ENCODE measurements around the gene CRADD.

CRADD gene

DNA sequence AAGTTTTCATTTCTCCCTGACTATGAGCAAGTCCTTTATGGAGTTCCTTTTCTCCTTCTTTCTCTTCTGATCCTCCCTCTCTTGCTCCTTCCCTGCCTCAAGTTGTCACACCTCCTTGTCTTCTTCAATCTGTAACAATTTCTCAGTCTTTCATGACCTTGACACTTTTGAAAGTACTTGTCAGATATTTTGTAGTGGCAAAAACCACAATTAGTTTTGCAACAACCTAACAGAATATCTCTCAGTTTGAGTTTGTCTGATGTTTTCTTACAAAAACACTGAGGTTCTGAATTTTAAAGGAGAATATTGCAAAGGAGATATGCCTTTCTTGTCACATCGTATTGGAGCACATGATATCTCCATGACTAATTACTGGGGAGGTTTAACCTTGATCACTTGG is 4.1 kb upstream of the CRADD start:
- no peak for DNase-seq

DNA sequence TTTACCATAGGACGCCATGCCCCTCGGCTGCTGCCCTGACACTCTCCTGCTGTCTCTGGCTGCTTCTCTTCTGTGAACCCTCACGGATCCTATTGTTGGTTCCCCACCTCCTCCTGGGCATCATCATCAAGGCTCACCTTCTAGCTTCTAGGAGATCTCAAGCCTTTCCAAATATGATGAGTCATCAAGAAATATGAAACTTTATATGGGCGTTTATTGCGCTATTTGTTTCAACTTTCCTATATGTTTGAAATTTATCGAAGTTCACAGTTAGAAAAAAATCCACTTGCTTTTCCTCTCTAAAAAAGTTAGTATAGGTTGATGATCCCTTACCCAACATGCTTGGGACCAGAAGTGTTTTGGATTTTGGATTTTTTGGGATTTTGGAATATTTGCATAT is 2.8 kb upstream of the CRADD start:
- no peak for DNase-seq

DNA sequence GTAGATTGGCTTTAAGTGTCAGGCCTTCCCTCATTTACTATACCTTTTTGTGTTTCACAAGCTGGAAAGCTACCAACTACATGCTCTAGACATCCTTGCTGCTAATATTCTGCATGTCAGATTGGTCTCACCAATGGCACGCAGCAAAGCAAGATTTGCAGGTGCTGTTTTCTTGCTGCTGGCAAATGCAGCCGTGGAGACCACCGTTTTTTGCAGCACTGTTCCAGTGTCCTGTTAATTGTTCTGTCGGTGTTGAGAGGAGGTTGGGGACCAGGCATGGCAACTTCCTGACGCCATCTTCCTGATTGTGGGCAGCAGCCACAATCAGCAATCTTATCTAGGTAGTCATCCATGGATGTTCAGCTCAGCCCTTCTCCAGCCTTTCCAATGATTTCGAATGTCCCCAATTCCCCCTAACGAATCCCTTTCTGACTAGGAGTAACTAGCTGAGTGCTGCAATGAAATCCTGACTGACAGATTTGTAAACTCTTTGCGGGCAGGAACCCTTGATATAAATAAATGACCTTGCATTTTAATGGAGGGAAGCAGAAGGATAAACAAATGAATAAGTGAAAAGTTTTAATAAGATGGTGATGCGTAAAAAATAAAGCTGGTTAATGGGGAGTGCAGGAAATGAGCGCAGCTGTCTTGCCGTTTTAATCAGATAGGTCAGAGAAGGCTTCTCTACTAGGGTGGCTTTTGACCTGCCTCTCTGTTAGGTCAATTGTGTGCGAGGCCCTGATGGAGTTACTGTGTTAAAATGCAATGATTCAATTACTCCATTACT is 574 bp upstream of the CRADD start:
- peak; percentile 5 for DNase-seq

DNA sequence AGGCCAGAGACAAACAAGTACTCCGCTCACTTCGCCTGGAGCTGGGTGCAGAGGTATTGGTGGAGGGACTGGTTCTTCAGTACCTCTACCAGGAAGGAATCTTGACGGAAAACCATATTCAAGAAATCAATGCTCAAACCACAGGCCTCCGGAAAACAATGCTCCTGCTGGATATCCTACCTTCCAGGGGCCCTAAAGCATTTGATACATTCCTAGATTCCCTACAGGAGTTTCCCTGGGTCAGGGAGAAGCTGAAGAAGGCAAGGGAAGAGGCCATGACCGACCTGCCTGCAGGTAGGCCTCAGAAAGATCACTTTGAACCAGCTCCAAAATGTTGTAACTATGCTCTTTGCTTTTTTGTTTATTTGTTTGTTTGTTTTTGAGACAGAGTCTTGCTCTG is 1.6 kb downstream of the CRADD start:
- no peak for DNase-seq

DNA sequence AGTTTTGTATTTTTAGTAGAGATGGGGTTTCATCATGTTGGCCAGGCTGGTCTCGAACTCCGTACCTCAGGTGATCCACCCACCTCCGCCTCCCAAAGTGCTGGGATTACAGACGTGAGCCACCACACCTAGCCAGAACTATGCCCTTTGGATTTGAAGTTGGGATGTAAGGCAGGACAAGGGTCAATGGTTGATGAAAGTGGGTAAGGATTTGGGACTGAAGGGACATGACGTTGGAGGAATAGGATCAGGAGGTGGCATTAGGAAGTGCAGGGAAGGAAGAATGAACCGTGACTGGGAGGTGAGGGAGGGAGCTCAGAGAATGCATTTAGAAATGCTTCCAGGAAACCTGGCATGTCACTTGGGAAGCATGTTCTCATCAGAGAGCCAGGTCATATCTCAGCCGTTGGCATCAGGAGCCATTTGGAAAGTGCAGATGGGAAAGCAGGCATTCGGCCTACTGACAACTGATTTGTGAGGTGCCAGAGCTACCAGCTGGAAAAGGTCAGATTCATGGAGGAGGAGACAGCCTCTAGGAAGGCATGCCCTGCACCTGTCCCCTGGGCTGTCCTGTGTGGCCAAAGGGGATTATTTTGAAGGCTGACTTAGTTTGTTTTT is 2.2 kb downstream of the CRADD start:
- no peak for DNase-seq

DNA sequence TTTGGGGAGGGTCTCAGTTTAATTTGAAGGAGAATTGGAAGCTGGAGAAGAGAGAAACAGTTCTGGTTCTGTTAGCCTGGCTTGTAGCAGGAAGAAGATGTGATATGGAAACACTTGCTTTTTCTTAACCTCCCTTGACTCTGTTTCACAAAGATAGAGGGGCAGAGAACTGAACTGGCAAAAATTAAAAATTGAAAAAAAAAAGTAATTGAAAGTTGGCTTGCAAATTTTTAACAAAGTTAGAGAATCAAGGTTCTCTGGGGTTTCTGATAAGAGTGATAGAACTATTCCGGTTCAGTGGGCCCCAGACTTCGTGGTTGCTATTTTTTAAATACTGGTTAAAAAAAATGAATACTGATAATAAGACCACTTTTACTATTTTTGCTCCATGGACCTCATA is 2.8 kb downstream of the CRADD start:
- DNase-seq = no peak

DNA sequence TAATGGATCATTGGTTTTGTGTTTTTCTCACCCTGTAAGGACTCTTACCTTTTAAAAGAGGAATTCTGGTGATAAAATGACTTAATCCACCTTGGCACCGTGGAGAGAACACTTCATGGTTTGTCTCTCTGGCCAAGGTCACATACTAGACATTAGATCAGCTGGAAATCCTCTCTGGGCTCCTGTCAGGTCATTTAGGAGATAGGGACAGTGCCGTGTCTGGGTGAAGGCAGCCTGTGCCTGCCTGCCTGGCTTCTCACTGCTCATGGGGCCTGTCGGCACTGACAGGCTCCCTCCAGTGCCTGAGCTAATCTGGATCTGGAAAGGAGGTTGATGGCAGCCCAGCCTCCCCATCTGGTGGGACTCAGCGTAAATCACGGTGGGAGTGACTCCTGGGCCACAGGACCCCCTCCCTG is 5.7 kb downstream of the CRADD start:
- no peak for DNase-seq

DNA sequence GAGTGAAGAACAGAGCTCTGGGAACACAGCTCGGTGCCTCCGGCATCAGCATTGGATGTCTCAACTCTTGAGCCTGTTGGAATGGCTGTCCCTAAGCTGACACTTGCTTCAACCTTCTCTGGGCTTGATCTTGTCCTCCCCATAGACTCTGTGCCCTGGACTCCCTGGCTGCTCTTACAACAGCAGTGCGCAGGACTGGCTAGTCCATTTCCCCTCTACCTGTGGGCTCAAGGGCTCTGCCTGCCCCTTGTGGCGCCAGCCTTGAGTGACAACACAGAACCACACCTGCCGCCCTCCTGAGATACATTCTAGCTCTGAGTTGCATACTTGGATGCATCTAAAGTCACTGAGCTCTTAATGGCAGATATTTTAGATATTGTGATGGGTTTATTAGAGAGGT is 6.2 kb downstream of the CRADD start:
- no peak for DNase-seq

DNA sequence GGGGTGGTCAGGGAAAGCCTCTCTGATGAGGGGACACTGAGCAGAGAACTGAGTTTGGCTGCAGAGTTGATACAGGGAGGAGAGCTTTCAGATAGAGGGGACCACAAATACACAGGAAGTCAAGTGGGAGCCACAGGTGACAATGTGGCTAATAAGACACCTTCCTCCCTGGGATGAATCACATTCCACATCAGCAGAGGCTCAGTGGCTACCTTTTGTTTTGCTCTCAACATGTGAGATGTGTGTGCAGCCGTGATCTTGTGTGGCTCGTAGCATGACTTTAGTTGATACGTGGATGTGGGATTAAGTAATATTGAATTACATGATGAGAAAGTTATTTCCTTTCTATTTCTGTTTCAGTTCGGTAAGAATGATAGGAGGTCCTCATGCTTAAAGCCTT is 7.5 kb downstream of the CRADD start:
- no peak for DNase-seq

DNA sequence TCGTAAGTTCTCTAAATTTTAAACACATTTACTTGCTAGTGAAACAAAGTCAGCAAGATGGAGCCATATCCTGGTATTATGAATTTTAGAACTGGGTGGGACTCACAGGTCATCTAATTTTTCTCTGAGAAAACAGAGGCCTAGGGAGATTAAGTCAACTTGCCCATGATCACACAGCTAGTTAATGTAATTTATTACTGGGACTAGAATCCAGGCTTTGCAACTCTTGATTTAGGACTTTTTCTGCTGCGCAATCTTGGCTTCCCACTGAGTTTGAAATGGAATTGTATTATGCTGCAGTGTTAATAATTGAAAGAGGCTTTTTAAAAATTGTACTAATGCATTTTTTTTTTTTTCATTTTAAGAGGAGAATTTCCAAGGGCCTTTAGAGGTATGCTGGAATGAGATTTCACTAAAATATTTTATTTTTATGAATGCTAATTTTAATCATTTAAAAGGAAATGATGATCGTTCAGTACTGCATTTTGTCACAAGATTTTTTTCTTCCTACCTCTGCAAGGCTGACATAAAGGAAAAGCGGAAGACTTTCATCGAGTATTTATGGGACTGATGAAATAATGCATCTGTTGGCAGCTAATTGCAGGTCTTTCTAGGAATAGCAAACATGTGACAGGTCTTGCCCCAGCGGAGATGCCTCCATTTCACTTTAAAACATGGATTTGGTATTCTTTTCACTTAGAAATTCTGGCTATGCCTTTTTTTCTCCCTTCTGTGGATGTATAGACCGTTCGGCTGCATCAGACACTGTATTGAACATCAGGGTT is 9.6 kb downstream of the CRADD start:
- no peak for DNase-seq

DNA sequence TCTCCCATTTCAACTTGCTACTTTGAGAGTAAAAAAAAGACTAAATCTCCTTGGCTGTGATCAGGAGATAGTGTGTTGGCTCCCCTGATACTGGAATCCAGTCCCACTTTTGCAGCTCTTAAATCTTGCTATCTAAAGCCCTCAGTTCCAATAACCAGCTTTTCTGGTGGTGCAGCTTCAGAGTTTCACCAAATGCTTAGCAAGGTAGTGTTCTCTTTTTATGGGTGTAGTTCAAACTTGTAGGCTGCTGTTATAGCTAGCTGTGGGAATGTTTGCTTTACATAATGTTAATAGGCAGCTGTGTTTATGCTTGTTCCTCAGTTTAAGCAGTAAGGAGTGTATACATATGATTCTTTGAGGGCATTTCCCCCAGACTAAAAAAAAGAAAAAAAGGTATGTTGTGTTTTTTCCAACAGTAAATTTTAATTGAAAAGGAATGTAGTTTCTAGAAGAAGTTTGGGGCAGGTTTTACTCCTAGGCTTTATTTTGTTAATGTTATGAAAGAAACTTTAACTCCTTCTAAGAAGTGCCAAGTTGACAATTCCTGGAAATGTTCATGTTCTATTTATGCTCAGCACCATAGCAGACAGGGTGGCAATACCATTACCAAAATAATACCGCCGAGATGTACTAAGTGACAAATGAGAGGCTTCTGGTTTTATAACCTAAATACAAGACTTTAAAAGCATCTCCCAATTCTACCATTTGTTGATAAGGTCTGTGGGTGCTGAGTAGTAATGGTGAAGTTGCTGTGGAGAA is 12.1 kb downstream of the CRADD start:
- no peak for DNase-seq

DNA sequence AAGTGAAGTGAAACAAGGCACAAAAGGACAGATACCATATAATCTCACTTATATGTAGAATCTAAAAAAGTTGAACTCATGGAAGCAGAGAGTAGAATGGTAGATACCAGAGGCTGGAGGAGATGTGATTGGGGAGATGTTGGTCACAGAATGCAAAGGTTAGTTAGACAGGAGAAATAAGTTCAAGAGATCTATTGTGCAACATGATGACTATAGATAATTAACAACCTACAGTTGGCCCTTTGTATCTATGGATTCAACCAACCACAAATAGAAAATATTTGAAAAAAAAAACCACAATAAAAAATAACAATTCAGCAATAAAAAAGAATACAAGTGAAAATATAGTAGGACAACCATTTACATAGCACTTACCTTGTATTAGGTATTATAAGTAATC is 19.3 kb downstream of the CRADD start:
- DNase-seq = no peak

DNA sequence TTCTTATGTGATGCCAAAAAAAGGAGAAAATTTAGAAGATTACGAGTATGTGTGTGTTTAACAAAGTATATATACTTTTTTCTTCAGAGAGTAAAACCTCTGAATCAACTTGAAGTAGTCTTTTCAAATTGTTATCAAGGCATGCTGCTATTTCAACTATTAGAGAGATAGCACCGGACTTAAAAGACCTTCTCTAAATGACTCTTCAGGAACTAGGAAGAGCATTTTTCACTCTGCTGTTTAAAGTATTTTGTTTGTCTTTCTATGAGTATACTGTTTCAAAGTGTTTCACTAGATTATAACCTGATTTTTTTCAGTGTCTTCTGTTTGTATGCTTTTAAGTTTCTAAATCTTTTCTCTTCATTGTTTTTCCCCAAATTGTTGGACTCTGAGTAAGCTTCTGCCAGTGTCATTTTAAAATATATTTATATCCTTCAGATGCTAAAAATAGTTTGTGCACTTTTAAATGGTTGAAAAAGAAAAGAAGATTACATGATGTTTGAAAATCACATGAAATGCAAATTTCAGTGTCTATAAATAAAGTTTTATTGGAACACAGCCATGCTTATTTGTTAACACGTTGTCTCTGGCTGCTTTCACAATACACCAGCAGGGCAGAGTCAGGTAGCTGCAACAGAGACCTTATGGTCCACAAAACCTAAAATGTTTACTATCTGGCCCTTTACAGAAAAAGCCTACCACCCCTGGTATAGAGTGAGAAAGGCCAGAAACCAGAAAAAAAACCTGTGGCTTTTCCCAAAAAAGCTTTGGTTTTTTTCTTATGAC is 21.3 kb downstream of the CRADD start:
- peak; percentile 36 for DNase-seq

DNA sequence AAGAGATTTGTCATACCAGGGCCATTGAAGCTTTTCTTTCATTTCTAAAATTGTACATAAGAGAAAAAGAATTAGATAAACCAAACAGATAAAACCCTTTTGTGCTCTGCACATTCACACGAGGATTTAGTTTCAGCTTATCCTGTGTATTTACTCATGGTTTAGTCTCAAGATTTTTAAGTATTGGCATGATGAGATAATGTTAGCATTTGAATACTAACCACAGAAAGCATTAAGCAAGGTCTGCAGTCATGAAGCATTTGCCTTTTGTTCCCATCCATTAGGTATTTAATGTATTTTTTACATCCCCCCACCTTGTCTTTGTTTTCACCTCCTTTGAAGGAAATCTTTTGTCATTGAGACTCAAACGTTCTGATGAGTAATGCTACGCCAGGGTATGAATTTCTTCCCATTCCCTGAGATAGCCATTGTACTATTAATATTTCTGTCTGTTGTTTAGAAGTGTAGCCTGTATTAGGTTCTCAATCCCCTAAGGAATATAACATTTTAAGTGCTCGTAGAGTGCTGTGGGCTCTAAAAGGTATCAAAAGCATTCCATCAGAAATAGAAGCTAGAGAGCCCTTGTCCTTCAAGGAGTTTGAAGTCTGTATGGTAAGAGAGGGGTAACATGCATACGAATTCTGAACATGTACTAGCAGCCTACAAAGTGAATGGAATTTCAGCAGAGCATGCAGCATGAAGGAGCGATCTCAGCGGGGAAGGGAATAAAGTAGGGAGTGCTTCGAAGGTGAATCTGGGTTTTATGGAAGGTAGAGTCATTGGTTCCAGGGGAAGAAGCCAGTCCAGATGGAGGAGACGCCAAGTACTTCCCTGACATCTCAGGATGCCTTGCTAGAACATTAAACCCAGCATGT is 22.3 kb downstream of the CRADD start:
- DNase-seq = peak; percentile 77

DNA sequence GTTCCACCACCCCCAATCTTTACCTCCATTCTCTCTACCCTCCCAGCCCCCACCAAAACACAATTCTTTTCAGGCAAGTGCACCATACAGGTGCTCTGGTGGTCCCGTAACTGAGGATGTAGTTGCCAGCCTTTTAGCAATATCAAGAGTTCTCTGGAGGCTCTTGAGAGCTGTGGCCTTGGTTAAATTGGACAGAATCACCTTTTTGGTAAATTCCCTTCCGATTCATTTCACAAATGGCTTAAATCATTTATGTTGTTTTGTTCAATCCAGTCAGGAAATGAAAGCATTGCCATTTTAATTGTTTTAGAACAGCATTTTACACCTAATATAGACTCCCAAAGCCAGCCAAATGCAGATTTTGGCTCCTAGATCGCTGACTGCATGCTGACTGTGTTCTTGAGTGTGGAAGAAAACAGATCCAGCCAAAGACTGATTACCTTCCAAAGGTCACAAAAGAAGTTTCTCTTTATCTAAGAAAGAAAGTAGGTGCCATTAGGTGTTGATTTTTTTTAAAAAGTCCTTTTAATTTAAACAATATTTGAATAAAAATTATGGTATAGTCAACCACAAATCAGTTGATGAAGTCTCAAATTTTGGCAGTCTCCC is 25.6 kb downstream of the CRADD start:
- DNase-seq = no peak

DNA sequence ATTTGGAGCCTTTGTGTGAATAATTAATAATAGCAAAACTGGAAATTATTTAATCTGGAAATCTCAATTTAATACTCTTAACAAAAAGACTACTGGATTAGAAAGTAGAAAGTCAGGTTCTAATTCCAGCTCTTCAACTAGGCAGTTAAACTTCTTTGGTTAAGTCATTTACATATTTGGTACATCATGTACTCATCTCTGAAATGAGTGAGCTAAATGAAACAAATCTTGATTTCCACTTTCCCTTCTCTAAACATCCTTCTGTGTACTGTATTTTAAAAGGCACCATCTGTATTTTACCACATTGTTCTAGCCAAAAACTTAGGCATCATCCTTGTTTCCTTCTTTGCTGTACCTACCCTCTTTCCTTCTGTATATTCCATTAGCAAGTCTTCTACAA is 26.9 kb downstream of the CRADD start:
- DNase-seq = no peak

DNA sequence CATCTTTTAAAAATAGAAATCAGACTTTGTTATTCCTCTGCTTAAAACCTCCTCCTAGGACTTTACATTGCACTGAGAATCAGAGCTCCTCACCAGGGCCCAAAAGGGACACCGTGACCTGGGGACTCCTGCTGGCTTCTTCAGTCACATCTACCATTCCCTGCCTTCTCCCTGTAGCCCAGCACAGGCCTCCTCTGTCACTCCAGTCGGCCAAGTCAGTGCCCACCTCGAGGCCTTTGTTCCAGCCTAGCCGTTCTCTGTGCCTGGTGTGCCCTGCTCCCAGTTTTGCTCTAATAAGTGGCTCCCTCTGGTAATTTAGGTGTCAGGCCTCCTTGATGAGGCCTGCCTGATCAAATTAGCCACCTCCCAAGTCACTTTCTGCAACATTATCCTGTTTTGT is 27.4 kb downstream of the CRADD start:
- DNase-seq = no peak

DNA sequence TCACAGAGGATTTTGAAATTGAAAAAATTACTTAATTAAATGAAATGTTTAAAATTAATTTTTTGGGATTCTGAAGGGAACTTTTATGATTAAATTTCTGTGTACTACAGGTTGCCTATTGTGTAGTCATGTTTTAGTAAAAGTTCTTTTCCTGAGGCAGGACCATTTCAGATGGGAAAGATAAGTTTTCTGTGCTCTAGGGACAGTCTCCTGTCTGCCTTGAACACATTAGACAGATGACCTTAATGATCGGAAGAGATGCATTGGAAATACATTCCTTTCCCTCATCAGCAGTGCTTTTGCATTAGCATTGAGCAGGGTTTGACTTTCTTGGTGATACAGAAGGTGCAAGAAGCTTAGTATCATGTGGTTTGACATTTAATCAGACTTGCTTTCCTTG is 28.1 kb downstream of the CRADD start:
- DNase-seq = no peak

DNA sequence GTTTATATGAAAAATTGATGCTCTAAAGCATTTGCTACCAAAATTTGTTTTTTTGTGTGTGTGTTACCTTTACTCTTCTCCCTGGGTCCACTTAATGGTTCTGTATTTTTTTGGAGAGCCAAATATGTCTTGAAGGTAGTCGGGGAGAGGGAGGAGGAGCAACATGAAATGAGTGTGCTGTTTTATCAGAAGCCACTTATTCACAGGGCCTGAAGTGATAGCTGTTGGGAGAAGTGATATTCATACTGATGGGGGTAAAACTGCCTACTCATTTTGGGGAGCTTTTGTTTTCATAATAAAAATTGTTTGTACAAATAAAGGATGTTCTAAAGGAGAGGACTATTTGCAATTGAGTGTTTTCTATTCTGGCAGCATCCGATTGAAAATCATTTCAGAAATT is 29.2 kb downstream of the CRADD start:
- no peak for DNase-seq

DNA sequence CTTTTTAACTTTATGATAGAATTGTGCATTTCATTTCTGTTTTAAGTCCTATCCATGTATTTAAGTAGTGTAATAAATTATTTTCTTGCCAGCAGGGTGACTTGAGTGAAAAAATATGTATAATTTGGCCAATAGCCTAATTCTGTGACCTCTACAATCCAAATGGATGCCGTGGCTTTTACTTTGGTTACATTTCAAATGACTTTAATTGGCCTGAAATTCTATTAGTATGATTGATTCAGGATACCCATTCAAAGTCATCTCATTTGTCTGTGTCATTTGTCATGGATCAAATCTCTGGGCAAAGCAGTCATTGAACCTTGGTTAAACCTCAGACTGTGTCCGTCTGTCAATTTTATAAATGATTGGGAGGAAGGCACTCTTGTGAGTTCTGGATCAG is 29.6 kb downstream of the CRADD start:
- DNase-seq = peak; percentile 79

DNA sequence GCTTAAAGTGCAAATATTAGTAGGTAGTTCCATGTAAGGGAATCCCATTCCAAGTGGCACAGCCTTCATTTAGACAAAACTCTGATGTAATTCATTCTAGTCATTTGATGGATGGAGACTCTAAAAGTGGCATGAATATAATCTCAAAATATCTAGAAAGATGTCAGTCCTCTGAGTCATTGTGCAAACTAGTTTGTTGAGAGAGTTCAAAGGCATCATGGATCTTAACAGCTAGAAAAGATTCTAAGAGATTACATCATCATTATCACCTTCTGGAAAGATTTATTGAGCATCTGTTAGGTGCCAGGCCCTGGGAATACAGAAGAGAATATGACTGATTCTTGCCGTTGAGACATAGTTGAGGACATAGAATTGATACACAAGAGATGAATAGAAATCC is 30.7 kb downstream of the CRADD start:
- peak; percentile 86 for DNase-seq

Data from HCEC 1CT (cell line).